Ecto neural progenitor cell (in vitro differentiated cells): Measurements from ENCODE around the gene ADAMTS17.
"Not testable (repeated sequence)": the region's sequence is repeated elsewhere in the genome, so short reads cannot be mapped to it uniquely, and the experiment has no call there.

Experiments
- DNase-seq: peaks from one replicate; pipeline ENCODE4 v3.0.0-alpha.2; 2018; ENCODE audit warnings: low spot score

The ADAMTS17 gene

DNA sequence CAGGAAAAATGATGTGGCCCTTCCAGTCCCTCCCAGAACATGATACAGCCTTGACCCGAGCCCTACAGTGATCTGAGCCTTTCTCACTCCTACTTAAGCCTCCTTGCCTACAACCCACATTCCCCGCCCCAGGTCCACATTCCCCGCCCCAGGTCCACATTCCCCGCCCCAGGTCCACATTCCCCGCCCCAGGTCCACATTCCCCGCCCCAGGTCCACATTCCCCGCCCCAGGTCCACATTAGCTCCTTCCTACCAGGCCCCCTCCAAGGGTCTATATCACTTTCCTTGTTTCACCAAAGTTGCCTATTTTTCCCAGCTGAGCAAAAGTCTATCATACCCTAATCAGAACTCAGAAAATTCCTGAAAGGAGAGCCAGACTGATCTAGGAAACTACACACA, 2.3 kb downstream of the ADAMTS17 start:
- not testable (repeated sequence) for DNase-seq

DNA sequence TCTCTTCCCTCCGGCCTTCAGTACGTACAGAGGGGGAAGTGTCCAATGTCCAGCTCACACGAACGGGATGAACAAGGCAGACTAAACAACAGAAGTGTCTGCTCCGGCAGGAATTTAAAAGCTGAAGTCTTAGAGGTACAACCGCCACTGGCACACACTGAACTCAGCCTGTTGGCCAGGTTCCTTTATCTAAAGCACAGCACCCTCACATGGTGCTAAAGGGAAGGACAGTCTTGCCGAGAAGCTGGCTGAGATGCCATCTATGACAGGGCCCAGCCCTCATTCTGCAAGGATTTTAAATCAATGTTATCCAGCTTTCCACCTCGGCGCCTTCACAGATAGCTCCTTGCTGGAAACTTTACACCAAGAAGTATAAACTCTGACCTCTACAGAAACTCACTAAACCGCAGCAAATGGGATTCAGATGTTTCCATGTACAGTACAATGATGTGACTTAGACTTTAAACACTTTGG, 2.8 kb downstream of the ADAMTS17 start:
- DNase-seq: peak; percentile 66

DNA sequence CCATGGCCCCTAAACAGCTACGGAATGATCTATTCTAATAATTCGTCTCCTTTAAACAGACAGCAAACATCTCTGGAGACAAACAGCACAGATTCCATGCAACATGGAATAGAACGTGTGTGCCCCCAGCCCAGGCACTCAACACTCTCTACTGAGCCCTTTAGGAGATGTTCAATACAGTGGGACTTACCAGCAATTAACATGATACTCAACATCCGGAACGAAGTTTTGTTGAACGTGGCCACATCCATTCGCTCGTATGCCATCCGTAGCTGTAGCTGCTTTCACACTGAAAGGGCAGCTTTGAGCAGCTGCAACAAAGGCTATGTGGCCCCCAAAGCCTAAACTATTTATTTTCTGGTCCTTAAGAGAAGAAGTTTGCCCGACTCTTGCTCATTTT, 3.5 kb downstream of the ADAMTS17 start:
- DNase-seq: no peak

DNA sequence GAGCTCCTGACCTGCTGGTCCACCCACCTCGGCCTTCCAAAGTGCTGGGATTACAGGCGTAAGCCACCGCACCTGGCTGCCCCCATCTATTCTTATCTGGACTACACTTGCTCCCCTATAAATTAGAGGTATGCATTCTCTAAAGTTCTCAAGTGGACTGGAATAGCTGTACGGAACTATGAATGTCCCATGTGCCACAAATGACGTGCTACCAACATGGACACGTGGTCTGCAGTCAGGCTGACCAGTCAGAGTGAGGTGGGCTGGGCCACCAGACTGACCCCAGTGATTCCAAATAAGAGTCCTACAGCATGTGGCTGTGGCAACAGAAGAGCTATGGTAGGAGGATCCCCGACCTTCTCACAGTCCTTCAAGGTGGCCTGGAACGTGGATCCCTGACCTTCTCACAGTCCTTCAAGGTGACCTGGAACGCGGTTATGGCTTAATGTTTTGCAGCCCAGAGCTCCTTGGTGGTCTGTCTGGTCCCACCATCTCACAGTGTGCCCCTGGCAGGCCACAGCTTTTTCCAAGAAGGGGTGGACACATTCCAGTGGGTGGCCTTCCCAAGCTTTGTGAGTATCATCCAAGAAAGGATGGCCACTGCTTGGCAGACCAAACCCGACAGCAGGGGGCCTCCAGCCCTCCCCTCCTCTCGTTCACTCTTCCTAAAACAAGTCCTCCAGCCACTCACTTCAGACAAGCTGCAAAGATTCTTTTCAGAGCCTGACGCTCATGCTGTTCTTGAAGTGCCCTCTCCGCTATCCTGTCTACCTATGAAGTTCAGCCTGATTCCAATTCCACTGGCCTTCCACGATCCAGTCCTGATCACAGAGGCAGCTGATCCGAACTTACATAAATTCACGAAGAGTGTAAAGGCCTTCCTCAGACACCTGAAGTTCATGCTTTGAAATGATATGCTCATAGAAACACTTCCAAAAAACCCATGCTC, 4.4 kb downstream of the ADAMTS17 start:
- DNase-seq: no peak

DNA sequence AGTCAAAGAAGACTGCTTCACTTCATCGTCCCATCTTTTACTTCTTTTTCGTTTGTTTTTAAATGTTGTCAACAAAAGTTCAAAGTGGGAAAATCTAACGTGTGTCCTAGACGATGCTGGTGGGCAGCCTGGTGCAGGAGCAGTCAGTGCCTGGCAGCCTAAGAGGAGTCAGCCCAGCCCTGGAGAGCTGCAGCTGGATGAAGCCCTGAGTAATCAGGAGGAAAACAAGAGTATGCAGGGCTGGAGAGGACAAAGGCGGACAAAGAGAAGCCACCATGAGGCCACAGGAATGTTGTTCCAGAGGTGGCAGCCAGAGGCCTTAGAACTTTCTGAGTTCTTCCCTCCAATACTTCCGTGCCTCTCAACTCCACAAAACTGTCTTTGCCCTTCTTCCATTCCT, 5.7 kb downstream of the ADAMTS17 start:
- no peak for DNase-seq

DNA sequence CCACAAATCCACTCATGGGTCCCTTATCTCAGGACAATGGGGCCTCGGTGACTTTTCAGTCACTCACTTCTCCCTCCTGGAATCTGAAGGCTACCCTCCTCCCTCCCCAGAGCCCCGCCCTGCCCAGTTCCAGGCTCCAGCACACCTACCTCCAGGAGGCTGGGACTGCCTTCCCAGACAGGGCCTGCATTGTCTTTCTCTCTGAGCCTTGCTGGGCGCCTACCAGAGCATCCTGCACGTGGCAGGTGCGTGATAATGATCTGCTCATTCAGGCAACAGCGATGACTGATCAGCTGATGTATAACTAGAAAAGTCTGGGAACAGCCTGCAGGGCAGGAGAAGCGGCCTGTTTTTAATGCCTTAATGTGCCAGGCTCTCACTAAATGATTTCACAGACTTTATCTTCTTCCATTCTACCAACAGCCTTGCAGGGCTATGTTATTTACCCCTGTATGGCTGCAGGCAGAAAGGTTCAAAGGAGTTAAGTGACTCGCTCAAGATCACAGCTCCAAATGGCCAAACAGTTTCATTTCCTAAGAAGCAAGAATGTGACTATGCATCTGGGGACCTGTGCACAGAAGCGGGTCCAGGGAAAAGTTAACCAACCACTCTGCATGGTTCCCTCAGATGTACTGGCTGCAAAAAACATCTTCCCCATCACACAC, 6.3 kb downstream of the ADAMTS17 start:
- DNase-seq: no peak

DNA sequence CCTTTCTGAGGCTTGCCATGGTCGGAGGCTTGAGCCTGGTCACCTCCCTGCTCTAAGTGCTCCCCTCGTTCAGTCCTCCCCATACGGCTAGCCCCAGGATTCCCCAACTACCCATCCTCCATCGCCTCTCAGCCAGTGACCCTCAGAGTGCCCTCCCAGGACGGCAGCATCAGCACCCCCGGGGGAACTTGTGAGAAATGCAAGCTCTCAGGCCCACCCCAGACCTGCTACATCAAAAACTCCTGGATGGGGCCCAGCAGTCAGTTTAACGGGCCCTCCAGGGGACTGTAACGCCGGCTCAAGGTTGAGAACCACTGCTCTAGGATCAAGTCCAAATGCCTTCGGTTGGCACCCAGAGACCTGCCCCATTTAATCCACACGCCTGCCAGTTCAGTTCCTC, 6.9 kb downstream of the ADAMTS17 start:
- no peak for DNase-seq

DNA sequence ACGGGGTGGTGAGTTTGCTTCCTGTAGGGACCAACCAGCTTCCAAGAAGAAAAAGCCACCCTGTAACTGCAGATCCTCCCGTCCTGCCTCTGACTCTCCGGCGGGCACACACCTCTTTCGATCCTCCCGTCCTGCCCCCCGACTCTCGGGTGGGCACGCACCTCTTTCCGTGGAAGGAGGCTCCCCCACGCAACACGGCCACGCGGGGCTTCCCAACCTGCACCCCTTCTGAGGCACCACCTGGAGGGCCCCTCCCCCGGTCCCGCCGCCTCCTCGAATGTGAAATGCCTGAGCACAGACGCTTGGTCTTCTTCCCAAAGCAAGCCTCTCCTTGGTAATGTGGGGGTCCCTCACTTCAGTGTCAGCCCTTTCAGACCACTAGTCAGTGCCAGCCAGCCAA, 7.3 kb downstream of the ADAMTS17 start:
- no peak for DNase-seq

DNA sequence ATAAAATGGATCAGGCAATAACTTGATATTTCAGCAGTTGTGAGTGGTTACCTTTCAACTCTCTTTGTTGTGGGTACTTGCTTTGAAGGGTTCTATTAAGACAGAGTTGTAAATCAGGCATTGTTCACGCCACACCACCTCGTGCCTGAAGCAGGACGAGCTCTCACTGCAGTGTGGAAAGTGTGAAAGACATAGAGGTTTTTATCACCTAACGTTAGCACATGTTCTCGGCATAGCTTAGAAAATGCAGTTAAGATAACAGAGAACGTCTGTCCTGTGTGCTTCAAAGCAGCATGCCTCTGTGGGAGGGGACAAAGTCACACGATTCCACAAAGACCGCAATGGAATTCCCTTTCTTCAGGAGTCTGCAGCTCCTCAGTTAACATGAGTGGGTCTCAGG, 7.8 kb downstream of the ADAMTS17 start:
- no peak for DNase-seq

DNA sequence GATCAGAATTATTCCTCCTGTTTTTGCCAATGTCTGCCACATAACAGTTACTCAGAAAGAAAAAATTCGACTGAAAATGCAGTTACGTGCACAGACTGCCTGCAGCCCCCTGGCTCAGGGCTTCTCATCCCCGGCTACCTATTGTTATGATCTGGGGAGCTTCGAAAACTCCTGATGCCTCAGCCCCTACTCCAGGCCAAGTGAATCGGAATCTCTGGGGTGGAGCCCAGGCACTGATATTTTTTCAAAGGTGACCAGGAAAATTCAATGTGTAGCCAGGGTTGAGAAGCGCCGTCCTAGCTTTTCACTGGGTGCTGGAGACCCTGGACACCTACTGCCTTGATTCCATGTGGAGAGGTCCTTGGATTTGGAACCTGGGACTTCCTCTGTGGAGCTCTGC, 8.5 kb downstream of the ADAMTS17 start:
- DNase-seq: no peak

DNA sequence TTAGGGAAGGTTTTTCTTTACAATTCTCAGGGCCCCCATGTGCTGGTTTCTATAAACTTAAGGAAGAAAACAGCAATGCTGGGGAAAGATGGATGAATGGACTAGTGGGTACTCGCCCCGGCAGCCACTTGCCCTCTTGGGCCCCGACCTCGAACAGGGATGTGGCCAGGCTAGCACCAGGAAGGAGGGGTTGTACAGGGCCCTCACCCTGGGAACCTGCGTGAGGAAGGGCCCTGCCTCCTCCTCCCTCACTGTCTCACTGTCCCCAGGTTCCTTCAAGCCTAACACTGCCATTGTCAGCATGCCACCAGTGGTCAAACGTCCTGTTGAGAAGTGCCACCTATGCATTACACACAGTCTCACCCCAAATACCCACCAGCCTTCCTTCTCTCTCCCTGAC, 9.1 kb downstream of the ADAMTS17 start:
- DNase-seq: no peak

DNA sequence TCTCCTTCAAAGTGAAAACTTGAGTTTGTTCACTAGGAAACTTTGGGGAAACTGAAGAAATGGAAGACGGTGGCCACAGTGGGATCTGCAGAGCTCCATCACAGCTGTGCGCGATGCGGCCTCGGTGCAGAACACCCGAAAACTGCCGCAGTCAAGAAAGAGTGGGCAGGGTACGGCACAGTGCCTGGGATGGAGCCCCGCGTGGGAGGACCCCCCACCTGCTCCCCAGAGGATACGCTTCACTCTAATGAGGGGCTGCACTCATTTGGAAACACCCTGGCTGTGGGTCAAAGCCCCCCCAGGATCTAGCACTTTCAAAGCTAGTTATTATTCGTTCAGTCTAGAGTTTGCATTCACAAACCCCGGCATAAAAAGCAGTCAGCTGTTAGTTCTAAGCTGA, 9.5 kb downstream of the ADAMTS17 start:
- no peak for DNase-seq

DNA sequence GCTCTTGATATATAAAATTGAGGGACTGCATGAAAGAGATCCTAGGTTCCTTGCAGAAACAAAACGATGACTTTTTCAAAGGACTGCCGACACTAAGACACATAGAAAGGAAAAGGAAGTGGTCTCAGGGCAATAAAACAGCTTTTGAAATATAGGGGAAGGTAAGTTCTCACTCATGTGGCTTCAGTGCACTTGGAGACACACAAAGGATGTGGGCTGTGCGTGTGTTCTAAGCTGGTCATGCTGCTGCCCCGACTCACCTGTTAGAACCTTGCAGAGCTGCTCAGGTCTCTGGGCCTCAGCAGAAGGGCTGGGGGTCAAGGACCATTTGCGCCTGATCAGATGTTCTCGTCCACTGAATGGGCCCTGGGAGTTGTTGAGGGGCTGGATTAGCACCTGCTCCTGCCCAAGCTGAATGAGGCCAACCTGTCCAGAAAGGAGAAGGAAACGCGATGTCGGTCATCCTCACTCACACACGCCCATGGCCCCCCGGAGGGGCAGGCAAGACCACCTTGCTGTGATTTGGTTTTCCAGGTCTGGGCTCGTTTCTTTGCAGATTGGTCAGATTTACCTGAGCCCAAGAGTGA, 11.1 kb downstream of the ADAMTS17 start:
- no peak for DNase-seq

DNA sequence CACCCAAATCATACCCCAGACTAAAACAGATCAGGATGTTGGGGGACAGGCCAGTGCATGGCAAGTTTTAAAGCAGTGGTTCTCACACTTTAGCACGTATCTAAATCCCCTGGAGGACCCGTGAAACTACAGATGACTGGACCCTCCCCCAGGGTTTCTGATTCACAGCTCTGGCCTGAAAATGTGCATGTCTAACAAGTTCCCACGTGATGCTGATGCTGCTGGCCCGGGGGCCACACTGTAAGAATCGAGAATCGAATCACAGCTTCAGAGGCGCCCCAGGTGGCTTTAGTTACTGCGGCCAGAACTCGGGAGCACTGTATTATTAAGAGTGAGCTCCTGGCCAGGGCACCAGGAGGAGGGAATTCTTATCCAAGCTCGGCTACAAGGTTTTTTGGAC, 11.6 kb downstream of the ADAMTS17 start:
- no peak for DNase-seq

DNA sequence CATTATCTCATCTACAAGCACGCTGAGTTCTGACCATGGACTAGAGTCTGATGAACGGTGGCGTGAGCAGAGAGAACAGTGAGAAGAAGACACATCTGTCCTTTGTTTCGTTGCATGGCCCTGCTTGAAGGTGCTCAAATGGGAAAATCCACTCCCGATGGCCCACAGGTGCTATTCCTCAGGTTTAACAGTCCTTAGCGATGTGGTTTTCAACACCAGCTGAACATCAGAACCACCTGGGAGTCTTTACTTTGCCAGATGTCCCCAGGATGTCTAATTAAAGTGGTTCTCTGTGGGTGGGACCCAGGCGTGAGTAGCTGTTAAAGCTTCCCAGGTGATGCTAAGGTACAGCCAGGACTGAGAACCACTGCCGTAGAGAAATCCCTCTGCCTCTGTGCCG, 13.0 kb downstream of the ADAMTS17 start:
- DNase-seq: no peak

DNA sequence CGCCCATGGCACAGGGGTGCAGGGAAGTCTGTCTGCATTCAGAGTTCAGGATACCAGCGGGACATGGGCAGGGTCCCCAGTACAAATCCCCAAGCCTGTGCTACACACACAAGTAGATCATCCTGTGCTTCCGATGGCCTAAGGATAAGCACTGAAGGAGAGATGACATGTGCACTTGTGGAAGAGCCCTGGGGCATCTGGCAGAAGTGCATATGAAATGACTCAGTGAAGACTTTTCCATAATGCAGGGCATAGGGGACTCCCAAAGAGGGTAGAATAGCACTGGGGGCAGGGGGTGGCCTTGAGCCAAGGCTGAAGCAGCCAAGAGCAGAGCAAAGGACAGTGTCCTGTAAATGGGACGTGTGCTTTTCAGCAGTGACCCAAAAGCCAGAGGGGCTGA, 22.9 kb downstream of the ADAMTS17 start:
- no peak for DNase-seq

DNA sequence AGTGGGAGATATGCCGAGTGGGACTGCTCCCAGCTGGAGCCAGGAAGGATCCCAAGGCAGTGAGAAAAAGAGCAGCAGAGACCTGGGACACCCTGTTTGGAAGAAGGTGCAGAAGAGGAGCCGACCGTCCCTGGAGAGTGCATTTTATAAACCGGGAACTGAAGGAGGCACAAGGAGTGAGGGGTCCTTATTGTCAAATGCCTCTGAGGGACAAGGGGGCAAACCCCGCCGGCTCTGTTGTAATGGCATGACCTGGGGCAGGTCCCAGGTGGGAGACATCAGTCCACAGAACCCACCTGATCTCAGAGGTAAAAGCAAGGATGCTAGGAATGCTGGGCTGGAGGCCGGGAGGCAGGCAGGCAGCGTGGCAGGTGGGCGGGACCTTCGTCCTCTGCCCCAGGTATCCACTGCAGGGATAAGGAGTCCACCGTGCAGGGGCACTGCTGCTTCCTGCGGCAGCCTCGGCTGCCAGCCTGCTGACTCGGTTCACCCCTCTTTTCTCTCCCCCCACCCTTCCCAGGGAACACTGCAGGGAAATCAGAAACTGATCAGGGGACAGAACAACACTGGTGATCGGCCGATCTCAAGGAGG, 26.9 kb downstream of the ADAMTS17 start:
- no peak for DNase-seq

DNA sequence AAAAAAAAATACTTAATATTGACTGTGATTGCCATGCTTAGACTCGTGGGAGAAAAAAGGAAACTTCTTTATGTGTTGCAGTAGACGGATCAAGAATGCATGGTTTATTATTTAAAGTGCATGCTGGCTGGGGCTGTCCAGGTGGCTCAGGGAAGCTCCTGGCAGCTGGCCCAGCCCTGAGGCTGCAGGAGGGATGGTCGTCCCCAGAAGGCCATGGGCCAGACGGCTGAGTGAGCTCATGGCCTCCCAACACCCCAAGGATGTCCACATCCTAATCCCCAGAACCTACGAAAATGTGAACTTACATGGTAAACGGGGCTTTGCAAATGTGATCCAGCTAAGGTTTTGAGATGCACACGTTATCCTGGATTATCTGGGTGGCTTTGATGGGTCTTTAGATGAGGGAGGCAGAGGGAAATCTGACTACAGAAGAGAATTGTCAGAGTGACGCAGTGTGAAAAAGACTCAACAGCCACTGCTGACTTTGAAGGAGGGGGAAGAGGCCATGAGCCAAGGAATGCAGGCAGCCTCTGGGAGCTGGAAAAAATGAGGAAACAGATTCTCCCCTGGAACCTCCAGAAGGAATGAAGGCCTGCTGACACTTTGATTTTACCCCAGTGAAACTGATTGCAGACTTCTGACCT, 29.8 kb downstream of the ADAMTS17 start:
- no peak for DNase-seq

DNA sequence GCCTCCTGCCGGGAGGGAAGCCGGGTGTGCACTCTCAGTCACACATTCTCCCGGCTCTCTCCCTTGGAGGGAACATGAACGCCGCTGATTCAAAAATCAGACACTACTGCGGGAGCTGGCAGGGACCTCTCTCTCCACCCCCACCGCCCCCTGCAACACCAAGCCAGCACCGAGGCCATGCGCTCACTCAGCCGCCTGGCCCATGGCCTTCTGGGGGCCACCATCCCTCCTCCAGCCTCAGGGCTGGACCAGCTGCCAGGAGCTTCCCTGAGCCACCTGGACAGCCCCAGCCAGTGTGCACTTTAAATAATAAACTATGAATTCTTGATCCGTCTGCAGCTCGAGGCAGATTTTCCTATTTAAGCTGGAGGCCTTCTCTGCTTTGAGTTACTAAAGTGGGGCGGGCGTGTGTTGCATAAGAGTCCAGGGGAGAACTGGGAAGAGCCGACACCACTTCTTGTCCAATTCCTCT, 30.6 kb downstream of the ADAMTS17 start:
- no peak for DNase-seq

DNA sequence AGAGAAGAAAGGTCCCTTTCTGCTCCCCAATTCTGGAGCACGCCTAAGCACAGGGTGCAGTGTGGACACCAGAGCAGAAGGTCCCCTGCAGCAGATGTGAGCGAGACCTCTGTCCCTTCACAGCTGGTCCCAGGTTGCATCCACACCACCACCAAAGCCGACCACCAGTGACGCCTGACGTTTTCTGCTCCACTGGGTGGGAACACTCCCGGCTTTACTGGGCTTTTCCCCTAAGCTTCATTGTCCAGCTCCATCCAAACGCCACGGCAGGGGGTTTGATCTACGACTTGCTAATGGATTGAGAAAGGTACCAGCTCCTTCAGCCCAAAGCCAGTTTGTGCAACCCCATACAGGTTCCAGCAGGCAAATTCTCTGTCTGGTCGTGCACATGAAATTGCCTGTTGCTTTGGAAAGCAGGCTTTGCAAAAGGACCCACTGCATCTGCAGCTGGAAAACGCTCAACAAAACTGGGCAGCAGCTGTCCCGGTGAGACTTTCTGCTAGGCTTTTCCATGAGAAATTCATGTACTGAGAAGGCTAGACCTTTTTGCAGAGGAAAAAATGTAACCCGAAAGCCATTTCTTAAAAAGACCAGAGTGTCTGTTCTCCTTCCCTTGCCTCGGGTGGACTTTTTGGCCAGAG, 31.1 kb downstream of the ADAMTS17 start:
- peak; percentile 61 for DNase-seq

DNA sequence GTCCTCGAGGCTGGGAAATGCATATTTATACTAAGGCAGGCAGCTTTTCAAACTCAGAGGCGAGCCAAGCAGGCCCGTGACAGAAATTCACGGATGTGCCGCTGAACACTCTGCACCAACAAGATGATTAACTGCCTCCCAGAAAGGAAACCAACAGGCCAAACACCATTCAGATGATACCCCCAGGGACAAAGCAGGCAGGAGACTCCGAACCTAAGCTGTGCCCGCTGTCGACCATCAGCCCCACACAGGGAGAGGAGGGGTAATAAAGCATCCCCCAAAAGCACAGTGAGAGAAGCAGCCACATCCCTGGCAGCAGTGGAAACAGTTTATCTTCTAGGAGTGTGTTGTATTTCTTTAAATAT, 31.8 kb downstream of the ADAMTS17 start:
- DNase-seq: no peak
